Activated CD4-positive, alpha-beta T cell treated with anti-CD3 and anti-CD28 coated beads, Interleukin-2, amount 10 ng/mL, durations not matched to agents 7 days and 5 days (primary cell): ENCODE measurements around the gene SAP30L. TPM values are rescaled to one million over a fixed set of nuclear protein-coding genes. Genes with fewer than 3 reads are reported as not detected.

Experiments used
- CTCF ChIA-PET: fragments of 350-600 bp; sonication (Branson Sonifier 250); formaldehyde crosslinking; loops from one replicate; lab custom pipeline; 2021; ENCODE audit warnings: antibody characterized with exemption; lab: Charles Lee
- POLR2A ChIA-PET: fragments of 350-600 bp; sonication (Branson Sonifier 250); formaldehyde crosslinking; loops from one replicate; lab custom pipeline; 2021; ENCODE audit warnings: antibody characterized with exemption; lab: Charles Lee
- DNase-seq: peaks from one replicate; pipeline ENCODE4 v3.0.0-alpha.2; 2020
- H3K27ac Mint-ChIP-seq: one replicate; pipeline ENCODE4 v1.8.0; 2021; ENCODE audit warnings: mild to moderate bottlenecking, moderate library complexity, mixed read lengths
- H3K27me3 Mint-ChIP-seq: one replicate; pipeline ENCODE4 v1.8.0; 2021; ENCODE audit warnings: mixed read lengths
- H3K36me3 Mint-ChIP-seq: one replicate; pipeline ENCODE4 v1.8.0; 2021; ENCODE audit warnings: low read depth, mixed read lengths
- H3K4me1 Mint-ChIP-seq: one replicate; pipeline ENCODE4 v1.8.0; 2021; ENCODE audit warnings: mixed read lengths
- H3K4me3 Mint-ChIP-seq: one replicate; pipeline ENCODE4 v1.8.0; 2021; ENCODE audit warnings: mild to moderate bottlenecking, moderate library complexity, mixed read lengths
- H3K9me3 Mint-ChIP-seq: one replicate; pipeline ENCODE4 v1.8.0; 2021; ENCODE audit warnings: mixed read lengths
- total RNA-seq, 2 experiments: library from RNA; stranded (reverse); gene quantifications; one replicate each; pipeline ENCODE4 v1.2.3, GENCODE V29; 2021

SAP30L gene
- total RNA-seq, 2 experiments from 2014 or later: 46.8 to 47.4 TPM

DNA sequence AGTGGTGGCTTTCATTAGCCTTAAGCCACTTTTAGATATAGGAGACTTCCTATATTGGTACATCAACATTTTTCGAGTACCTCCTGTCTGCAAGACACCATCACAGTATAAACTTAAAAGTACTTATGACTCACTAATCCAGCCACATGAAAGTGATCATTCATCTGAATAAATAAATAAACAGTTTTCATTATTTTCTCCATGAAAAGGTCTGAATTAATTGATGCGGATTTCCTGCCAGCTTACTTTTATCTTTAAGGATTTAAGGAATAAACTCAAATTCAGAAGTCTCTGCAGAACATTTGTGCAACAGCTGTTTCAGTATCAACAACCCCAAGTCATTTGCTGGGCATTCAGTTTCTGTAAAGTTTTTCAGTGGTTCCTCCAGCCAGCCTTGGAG is 4.0 kb downstream of the SAP30L start:
- no peak overlapping the region for H3K4me3 Mint-ChIP-seq
- peaks cover 43% of the 10 kb centered on the region for H3K36me3 Mint-ChIP-seq
- POLR2A ChIA-PET: no interaction called here
- H3K27ac Mint-ChIP-seq: no peak overlapping the region
- H3K27me3 Mint-ChIP-seq: no peaks in the 10 kb centered on the region
- CTCF ChIA-PET: interaction anchor here (0.8 kb wide), 1 partner anchor 377 kb away, joined by 3 read pairs; no protein-coding TSS in a partner anchor
- DNase-seq: no peak
- peaks cover 39% of the 10 kb centered on the region for H3K4me1 Mint-ChIP-seq
- H3K9me3 Mint-ChIP-seq: no peaks in the 10 kb centered on the region

DNA sequence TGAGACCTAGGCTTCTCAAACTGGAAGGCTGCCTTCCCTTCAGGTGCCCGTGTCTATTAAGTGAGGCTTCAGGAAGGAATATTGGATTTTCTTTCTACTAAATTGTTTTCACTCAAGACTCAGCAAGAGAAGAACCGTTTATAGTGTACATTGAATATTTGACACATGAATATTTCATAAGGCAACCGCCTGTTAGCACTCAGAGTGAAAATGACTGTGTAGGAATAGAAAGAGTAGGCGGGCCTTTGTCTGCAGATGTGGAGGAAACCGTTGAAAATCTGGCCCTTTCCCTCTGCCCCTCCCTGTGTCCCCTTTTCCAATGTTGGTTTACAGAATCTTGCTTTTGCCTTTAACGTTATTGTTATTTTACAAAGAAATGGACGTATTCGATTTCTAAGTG is 6.2 kb downstream of the SAP30L start:
- Mint-ChIP-seq H3K4me3 (no peak overlapping the region), H3K9me3 (no peaks in the 10 kb centered on the region), H3K36me3 (peaks cover 49% of the 10 kb centered on the region), H3K27me3 (no peaks in the 10 kb centered on the region), H3K27ac (no peak overlapping the region), H3K4me1 (peaks cover 32% of the 10 kb centered on the region)
- ChIA-PET CTCF (interaction anchor here (0.6 to 1.8 kb wide), 3 partner anchors 11 to 23 kb away, joined by 3 to 4 read pairs (median 3); no protein-coding TSS in a partner anchor), POLR2A (no interaction called here)
- no peak for DNase-seq

DNA sequence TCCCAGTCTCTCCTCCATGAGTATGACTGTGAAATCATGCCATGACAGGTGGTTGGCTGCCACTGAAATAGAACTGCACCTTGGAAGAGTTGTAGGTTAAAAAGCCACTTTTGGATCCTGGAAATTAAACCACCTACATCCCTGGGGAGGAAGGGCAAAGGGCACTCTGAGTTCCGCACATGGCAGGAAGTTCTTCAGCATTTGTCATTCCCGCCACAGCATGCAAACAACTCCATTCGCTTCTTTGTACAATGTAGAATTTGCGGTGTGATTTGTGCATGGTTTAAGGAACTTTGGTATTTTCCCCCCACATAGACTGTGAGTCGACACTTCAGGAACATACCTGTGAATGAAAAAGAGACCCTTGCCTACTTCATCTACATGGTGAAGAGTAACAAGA is 9.8 kb downstream of the SAP30L start:
- ChIA-PET POLR2A (no interaction called here), CTCF (no interaction called here)
- Mint-ChIP-seq H3K27ac (no peak overlapping the region), H3K9me3 (no peaks in the 10 kb centered on the region), H3K4me1 (peaks cover 1% of the 10 kb centered on the region), H3K4me3 (no peak overlapping the region), H3K36me3 (peaks cover 45% of the 10 kb centered on the region), H3K27me3 (no peaks in the 10 kb centered on the region)
- no peak for DNase-seq

- no peaks in the 10 kb centered on the region for H3K27me3 Mint-ChIP-seq
Observed at GRCh38 chr5:154456540-154456939, 10.7 kb downstream of the SAP30L start.

GRCh38 chr5:154459015-154459414 is 13.2 kb downstream of the SAP30L start:
- H3K36me3 Mint-ChIP-seq: peaks cover 25% of the 10 kb centered on the region
- CTCF ChIA-PET: interaction anchor here (0.6 kb wide), 1 partner anchor 414 kb away, joined by 4 read pairs; no protein-coding TSS in a partner anchor
- POLR2A ChIA-PET: no interaction called here
- H3K27ac Mint-ChIP-seq: no peak overlapping the region
- H3K4me1 Mint-ChIP-seq: no peaks in the 10 kb centered on the region
- H3K27me3 Mint-ChIP-seq: no peaks in the 10 kb centered on the region
- H3K9me3 Mint-ChIP-seq: no peaks in the 10 kb centered on the region
- no peak for DNase-seq
- no peak overlapping the region for H3K4me3 Mint-ChIP-seq

More at GRCh38 chr5:154456540-154456939, 10.7 kb downstream of the SAP30L start:
- H3K4me3 Mint-ChIP-seq: no peak overlapping the region
- ChIA-PET CTCF (no interaction called here), POLR2A (no interaction called here)
- H3K36me3 Mint-ChIP-seq: peaks cover 40% of the 10 kb centered on the region
- no peaks in the 10 kb centered on the region for H3K4me1 Mint-ChIP-seq
- H3K9me3 Mint-ChIP-seq: no peaks in the 10 kb centered on the region
- no peak overlapping the region for H3K27ac Mint-ChIP-seq
- DNase-seq: no peak

DNA sequence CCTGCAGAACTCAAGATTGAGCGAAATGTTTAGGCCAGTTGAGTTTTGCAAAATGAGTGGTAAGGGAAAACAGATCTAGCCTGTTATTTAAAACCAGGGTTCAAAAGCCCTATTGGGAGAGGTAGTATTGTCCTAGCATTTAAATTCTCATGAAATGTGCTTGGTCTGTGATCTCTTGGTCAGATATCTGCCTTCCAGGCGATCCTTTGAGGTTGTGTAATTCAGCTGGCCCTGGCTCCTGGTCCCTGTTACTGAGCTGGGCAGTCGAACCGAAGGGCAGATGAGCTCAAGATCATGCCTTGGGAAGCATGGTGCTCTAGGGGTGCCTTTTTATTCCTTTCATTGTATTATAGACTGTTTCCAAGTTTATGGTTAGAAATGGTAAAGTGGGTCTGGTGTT is 14.4 kb downstream of the SAP30L start:
- Mint-ChIP-seq H3K36me3 (peaks cover 18% of the 10 kb centered on the region), H3K4me3 (no peak overlapping the region), H3K9me3 (no peaks in the 10 kb centered on the region), H3K27ac (no peak overlapping the region), H3K4me1 (no peaks in the 10 kb centered on the region), H3K27me3 (no peaks in the 10 kb centered on the region)
- ChIA-PET POLR2A (no interaction called here), CTCF (interaction anchor here (1.1 kb wide), 1 partner anchor 8 kb away, joined by 4 read pairs; no protein-coding TSS in a partner anchor)
- no peak for DNase-seq

DNA sequence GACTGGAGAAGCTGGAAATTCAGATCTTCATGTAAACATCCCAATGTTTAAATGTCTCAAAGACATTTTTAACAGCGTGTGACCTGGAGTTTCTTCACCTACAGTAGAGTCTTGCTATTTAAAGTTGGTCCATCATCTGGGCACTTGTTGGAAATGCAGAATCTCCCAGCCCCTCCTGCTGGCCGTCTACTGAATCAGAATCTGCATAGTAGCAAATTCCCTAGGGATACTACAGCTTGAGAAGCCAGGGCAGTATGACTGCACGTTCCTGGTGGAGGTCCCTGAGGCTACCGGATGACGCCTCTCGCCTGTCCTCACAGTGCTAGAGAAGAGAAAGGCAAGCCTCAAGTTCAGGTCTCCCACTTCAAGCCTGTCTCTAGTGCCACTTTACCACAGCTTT is 15.7 kb downstream of the SAP30L start:
- H3K4me1 Mint-ChIP-seq: no peaks in the 10 kb centered on the region
- CTCF ChIA-PET: interaction anchor here (1.3 kb wide), 1 partner anchor 389 kb away, joined by 3 read pairs; no protein-coding TSS in a partner anchor
- POLR2A ChIA-PET: no interaction called here
- H3K27me3 Mint-ChIP-seq: peaks cover 4% of the 10 kb centered on the region
- H3K4me3 Mint-ChIP-seq: no peak overlapping the region
- no peak for DNase-seq
- no peaks in the 10 kb centered on the region for H3K9me3 Mint-ChIP-seq
- peaks cover 8% of the 10 kb centered on the region for H3K36me3 Mint-ChIP-seq
- no peak overlapping the region for H3K27ac Mint-ChIP-seq

- Mint-ChIP-seq H3K27me3 (peaks cover 8% of the 10 kb centered on the region), H3K27ac (no peak overlapping the region), H3K36me3 (no peaks in the 10 kb centered on the region), H3K4me3 (no peak overlapping the region), H3K9me3 (no peaks in the 10 kb centered on the region), H3K4me1 (no peaks in the 10 kb centered on the region)
- DNase-seq: no peak
- POLR2A ChIA-PET: no interaction called here
- CTCF ChIA-PET: interaction anchor here (1.1 kb wide), 1 partner anchor 60 kb away, joined by 3 read pairs; no protein-coding TSS in a partner anchor
Observed at GRCh38 chr5:154464438-154464837, 18.6 kb downstream of the SAP30L start.

DNA sequence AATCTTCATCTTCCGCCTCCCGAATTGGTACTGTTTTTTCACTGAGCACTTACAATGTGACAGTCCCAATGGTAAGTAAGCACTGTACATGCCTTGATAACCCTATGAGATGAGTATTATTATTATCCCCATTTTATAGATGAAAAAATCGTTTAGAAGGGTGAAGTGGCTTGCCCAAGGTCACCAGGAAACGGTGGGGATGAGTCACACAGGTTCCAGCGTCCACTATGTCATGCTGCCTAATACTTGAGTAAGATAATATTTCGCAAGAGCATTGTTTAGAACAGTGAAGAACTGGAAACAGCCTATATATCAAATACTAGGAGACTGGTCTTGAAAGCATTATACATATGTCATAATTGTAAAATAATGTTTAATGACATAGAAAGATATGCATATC is 19.4 kb downstream of the SAP30L start:
- ChIA-PET CTCF (interaction anchor here (1.1 kb wide), 1 partner anchor 61 kb away, joined by 3 read pairs; no protein-coding TSS in a partner anchor), POLR2A (no interaction called here)
- no peaks in the 10 kb centered on the region for H3K4me1 Mint-ChIP-seq
- no peak overlapping the region for H3K4me3 Mint-ChIP-seq
- no peak overlapping the region for H3K27ac Mint-ChIP-seq
- peaks cover 13% of the 10 kb centered on the region for H3K27me3 Mint-ChIP-seq
- no peaks in the 10 kb centered on the region for H3K36me3 Mint-ChIP-seq
- H3K9me3 Mint-ChIP-seq: no peaks in the 10 kb centered on the region
- DNase-seq: no peak

GRCh38 chr5:154466147-154466546 is 20.4 kb downstream of the SAP30L start:
- no peak overlapping the region for H3K4me3 Mint-ChIP-seq
- ChIA-PET POLR2A (no interaction called here), CTCF (interaction anchor here (1.3 to 1.7 kb wide), 4 partner anchors 13 to 540 kb away, joined by 4 read pairs; no protein-coding TSS in a partner anchor)
- H3K9me3 Mint-ChIP-seq: no peaks in the 10 kb centered on the region
- peaks cover 23% of the 10 kb centered on the region for H3K27me3 Mint-ChIP-seq
- no peak overlapping the region for H3K27ac Mint-ChIP-seq
- no peaks in the 10 kb centered on the region for H3K36me3 Mint-ChIP-seq
- no peak for DNase-seq
- peaks cover 2% of the 10 kb centered on the region for H3K4me1 Mint-ChIP-seq

DNA sequence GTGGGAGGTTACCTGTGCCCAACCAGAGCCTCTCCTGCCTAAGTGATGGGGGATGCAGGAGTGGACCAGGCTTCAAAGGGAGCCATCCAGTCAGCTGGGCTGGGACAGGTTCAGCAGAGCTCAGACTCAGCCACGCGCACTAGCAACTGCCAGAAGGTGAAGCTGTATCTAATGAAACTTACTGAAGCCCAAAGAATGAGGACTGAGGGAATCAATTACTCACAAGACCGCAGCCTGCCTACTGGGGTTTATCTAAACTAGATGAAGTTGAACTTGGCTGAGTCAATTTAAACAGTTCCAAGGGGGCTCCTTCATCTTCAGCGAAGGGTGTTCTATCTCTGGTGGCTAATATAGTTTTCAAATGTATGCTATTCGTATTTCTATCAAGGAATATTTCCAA is 20.9 kb downstream of the SAP30L start:
- no peak overlapping the region for H3K4me3 Mint-ChIP-seq
- H3K27ac Mint-ChIP-seq: no peak overlapping the region
- peaks cover 5% of the 10 kb centered on the region for H3K4me1 Mint-ChIP-seq
- H3K27me3 Mint-ChIP-seq: peaks cover 28% of the 10 kb centered on the region
- ChIA-PET CTCF (interaction anchor here (0.6 to 1.7 kb wide), 6 partner anchors 14 to 539 kb away, joined by 3 to 4 read pairs (median 4); no protein-coding TSS in a partner anchor), POLR2A (no interaction called here)
- no peaks in the 10 kb centered on the region for H3K9me3 Mint-ChIP-seq
- DNase-seq: no peak
- no peaks in the 10 kb centered on the region for H3K36me3 Mint-ChIP-seq

GRCh38 chr5:154467655-154468354 is 22.0 kb downstream of the SAP30L start:
- Mint-ChIP-seq H3K4me3 (no peak overlapping the region), H3K36me3 (no peaks in the 10 kb centered on the region), H3K27ac (no peak overlapping the region), H3K4me1 (peaks cover 5% of the 10 kb centered on the region), H3K9me3 (no peaks in the 10 kb centered on the region), H3K27me3 (peaks cover 38% of the 10 kb centered on the region)
- ChIA-PET CTCF (interaction anchor here (0.8 to 1.7 kb wide), 8 partner anchors 8 to 394 kb away, joined by 3 to 4 read pairs (median 4); no protein-coding TSS in a partner anchor), POLR2A (no interaction called here)
- peak; percentile 74 for DNase-seq

- peaks cover 61% of the 10 kb centered on the region for H3K27me3 Mint-ChIP-seq
- CTCF ChIA-PET: no interaction called here
- H3K4me1 Mint-ChIP-seq: peaks cover 21% of the 10 kb centered on the region
- H3K4me3 Mint-ChIP-seq: no peak overlapping the region
- no peak for DNase-seq
- H3K9me3 Mint-ChIP-seq: no peaks in the 10 kb centered on the region
- H3K36me3 Mint-ChIP-seq: peaks cover 3% of the 10 kb centered on the region
- no peak overlapping the region for H3K27ac Mint-ChIP-seq
- POLR2A ChIA-PET: no interaction called here
Observed at GRCh38 chr5:154470137-154470536, 24.3 kb downstream of the SAP30L start.
